ENCODE results near the gene PTPN14.

PTPN14 gene

GRCh38 chr1:214354440-214355148, 196.8 kb downstream of the PTPN14 start:
- DNase-seq, result no peak

GRCh38 chr1:214352838-214353237, 198.6 kb downstream of the PTPN14 start:
- no peak for DNase-seq

GRCh38 chr1:214351551-214352277, 199.7 kb downstream of the PTPN14 start:
- no peak for DNase-seq

GRCh38 chr1:214349781-214350180, 201.6 kb downstream of the PTPN14 start:
- no peak for DNase-seq

- DNase-seq, result no peak
Observed at GRCh38 chr1:214349008-214349407, 202.4 kb downstream of the PTPN14 start.

GRCh38 chr1:214344897-214345296, 206.5 kb downstream of the PTPN14 start:
- no peak for DNase-seq

- DNase-seq, result no peak
Observed at GRCh38 chr1:214342525-214342924, 208.9 kb downstream of the PTPN14 start.

- DNase-seq, result no peak
Observed at GRCh38 chr1:214341932-214342331, 209.5 kb downstream of the PTPN14 start.

GRCh38 chr1:214341459-214341858, 209.9 kb downstream of the PTPN14 start:
- DNase-seq, result no peak

GRCh38 chr1:214338212-214338611, 213.2 kb downstream of the PTPN14 start:
- no peak for DNase-seq

- DNase-seq, result no peak
Observed at GRCh38 chr1:214337511-214337910, 213.9 kb downstream of the PTPN14 start.

- DNase-seq, result no peak
Observed at GRCh38 chr1:214337015-214337414, 214.4 kb downstream of the PTPN14 start.

- no peak for DNase-seq
Observed at GRCh38 chr1:214335567-214335966, 215.8 kb downstream of the PTPN14 start.

GRCh38 chr1:214332946-214333798, 218.2 kb downstream of the PTPN14 start:
- DNase-seq, result peak in 1 of 2 experiments; percentile 20

GRCh38 chr1:214331827-214332423, 219.5 kb downstream of the PTPN14 start:
- DNase-seq, result peak; percentile 22 to 46

- no peak for DNase-seq
Observed at GRCh38 chr1:214331180-214331579, 220.2 kb downstream of the PTPN14 start.

- DNase-seq, result no peak
Observed at GRCh38 chr1:214330715-214331114, 220.7 kb downstream of the PTPN14 start.

- DNase-seq, result no peak
Observed at GRCh38 chr1:214330222-214330621, 221.2 kb downstream of the PTPN14 start.

GRCh38 chr1:214329470-214330220, 221.8 kb downstream of the PTPN14 start:
- no peak for DNase-seq

GRCh38 chr1:214328770-214329469, 222.5 kb downstream of the PTPN14 start:
- DNase-seq, result peak; percentile 66 to 72

GRCh38 chr1:214327514-214327913, 223.9 kb downstream of the PTPN14 start:
- no peak for DNase-seq

GRCh38 chr1:214326406-214326805, 225.0 kb downstream of the PTPN14 start:
- DNase-seq, result no peak

All from stimulated activated CD4-positive, alpha-beta T cell treated with anti-CD3 and anti-CD28 coated beads, Interleukin-4, amount 100 ng/mL, for 4 hours (primary cell).